Endothelial cell of umbilical vein (primary cell): ENCODE results near the gene DCP2. TPM values are rescaled to one million over a fixed set of nuclear protein-coding genes. Genes with fewer than 3 reads are reported as not detected.

ENCODE experiments used
- BruUV-seq: library from RNA; stranded (reverse); fragments of 400-500 nt; replicated peaks from 2 replicates; lab custom pipeline; 2021; lab: Mats Ljungman, UMichigan
- CTCF ChIA-PET: fragments of 300-600, 350-600 bp; sonication (Branson Sonifier 250); formaldehyde crosslinking; loops from one replicate; lab custom pipeline; 2021; ENCODE audit warnings: antibody characterized with exemption, inconsistent platforms; lab: Charles Lee
- POLR2A ChIA-PET: fragments of 300-600, 350-600 bp; sonication (Branson Sonifier 250); formaldehyde crosslinking; loops from one replicate; lab custom pipeline; 2021; ENCODE audit warnings: antibody characterized with exemption, inconsistent platforms; lab: Charles Lee
- DNase-seq: peaks from one replicate; pipeline ENCODE4 v3.0.0-alpha.2; 2011; ENCODE audit warnings: low read depth, low spot score
- FAIRE-seq: peaks from 2 replicates; lab custom pipeline; 2011; peaks lifted over from hg19 to GRCh38; lab: Jason Lieb, UNC
- H2AFZ ChIP-seq: 2 replicates; pipeline ENCODE4 v1.6.0; 2012; ENCODE audit warnings: low read depth, low read length, control low read depth, inconsistent platforms
- H3K27ac ChIP-seq: 2 replicates; pipeline ENCODE4 v1.5.1; 2011; ENCODE audit warnings: low read depth, mild to moderate bottlenecking, control low read depth, low read length, moderate library complexity; ENCODE audit not compliant: insufficient read depth
- H3K27me3 ChIP-seq, 2 experiments: 2 replicates each; pipeline versions ENCODE4 v1.6.0 to v1.6.1; 2011; ENCODE audit warnings: low read length in 2 of 2, mixed read lengths in 1 of 2; ENCODE audit not compliant: control insufficient read depth in 2 of 2, insufficient read depth in 2 of 2
- H3K36me3 ChIP-seq, 2 experiments: 2 replicates in 1 of 2; 3 replicates in 1 of 2; pipeline ENCODE4 v1.5.1; 2011; ENCODE audit warnings: low read length in 2 of 2, mild to moderate bottlenecking in 1 of 2, moderate library complexity in 1 of 2; ENCODE audit not compliant: control insufficient read depth in 2 of 2, insufficient read depth in 2 of 2; ENCODE audit errors: extremely low read depth in 1 of 2
- H3K4me1 ChIP-seq: 3 replicates; pipeline ENCODE4 v1.5.1; 2011; ENCODE audit warnings: mild to moderate bottlenecking, low read length; ENCODE audit not compliant: control insufficient read depth, insufficient read depth; ENCODE audit errors: extremely low read depth
- H3K4me2 ChIP-seq: 2 replicates; pipeline ENCODE4 v1.6.1; 2011; ENCODE audit warnings: low read length, control low read depth, mixed read lengths; ENCODE audit not compliant: insufficient read depth
- H3K4me3 ChIP-seq, 3 experiments: fragments of 200-600 bp in 1 of 3; sonication (generic), shearing (Covaris generic) in 1 of 3; replicated peaks in 1 of 3; 2 replicates each; pipeline ENCODE4 v1.5.1; 2011 to 2016; ENCODE audit warnings: control low read depth in 3 of 3, low read length in 3 of 3, mild to moderate bottlenecking in 2 of 3, inconsistent platforms in 1 of 3, low read depth in 1 of 3, moderate library complexity in 1 of 3; ENCODE audit not compliant: insufficient read depth in 1 of 3
- H3K79me2 ChIP-seq: 2 replicates; pipeline ENCODE4 v1.6.0; 2012; ENCODE audit warnings: low read length, inconsistent platforms; ENCODE audit not compliant: control insufficient read depth, insufficient read depth
- H3K9ac ChIP-seq: replicated peaks from 2 replicates; pipeline ENCODE3; 2011; ENCODE audit warnings: low read length, control low read depth; ENCODE audit not compliant: insufficient read depth; ENCODE audit errors: extremely low read depth
- H3K9me1 ChIP-seq: replicated peaks from 3 replicates; pipeline ENCODE4 v1.6.0; 2011; ENCODE audit warnings: mild to moderate bottlenecking, low read length; ENCODE audit not compliant: control insufficient read depth, insufficient read depth; ENCODE audit errors: extremely low read depth
- H3K9me3 ChIP-seq: replicated peaks from 2 replicates; pipeline ENCODE4 v1.5.1; 2012; ENCODE audit warnings: low read length, inconsistent platforms; ENCODE audit not compliant: control insufficient read depth, insufficient read depth
- H4K20me1 ChIP-seq: replicated peaks from 2 replicates; pipeline ENCODE3; 2011; ENCODE audit warnings: mild to moderate bottlenecking, low read length; ENCODE audit not compliant: control insufficient read depth, insufficient read depth; ENCODE audit errors: extremely low read depth
- CTCF ChIP-seq, 2 donors: IDR thresholded peaks; 1 replicate in 1 of 2; 2 replicates in 1 of 2; pipeline ENCODE4 v1.5.1; 2011; ENCODE audit warnings: low read length in 2 of 2, mild to moderate bottlenecking in 2 of 2, moderate library complexity in 2 of 2, control low read depth in 1 of 2, inconsistent platforms in 1 of 2, low read depth in 1 of 2; ENCODE audit not compliant: insufficient read depth in 1 of 2; ENCODE audit errors: extremely low read depth in 1 of 2
- EZH2 ChIP-seq: IDR thresholded peaks from 2 replicates; pipeline ENCODE4 v1.6.1; 2012; ENCODE audit warnings: borderline replicate concordance, low read depth, mild to moderate bottlenecking, moderate library complexity, low read length, inconsistent platforms; ENCODE audit not compliant: severe bottlenecking
- FOS ChIP-seq: IDR thresholded peaks from 2 replicates; pipeline ENCODE4 v1.6.1; 2011; ENCODE audit warnings: mild to moderate bottlenecking, low read length, moderate library complexity, borderline replicate concordance; ENCODE audit not compliant: insufficient read depth
- GATA2 ChIP-seq: IDR thresholded peaks from 2 replicates; pipeline ENCODE4 v1.7.0; 2011; ENCODE audit warnings: low read depth, mild to moderate bottlenecking, moderate library complexity, mixed read lengths, low read length; ENCODE audit not compliant: insufficient read length, insufficient read depth
- JUN ChIP-seq: IDR thresholded peaks from 2 replicates; pipeline ENCODE4 v1.6.1; 2011; ENCODE audit warnings: borderline replicate concordance, low read depth; ENCODE audit not compliant: insufficient read length, insufficient read depth
- MAX ChIP-seq: IDR thresholded peaks from 2 replicates; pipeline ENCODE4 v1.6.1; 2011; ENCODE audit not compliant: insufficient read depth, insufficient read length
- MYC ChIP-seq: IDR thresholded peaks from one replicate; pipeline ENCODE4 v1.6.1; 2011; ENCODE audit warnings: mild to moderate bottlenecking, low read depth, low read length
- POLR2A ChIP-seq: IDR thresholded peaks from 2 replicates; pipeline ENCODE4 v1.6.1; 2012; ENCODE audit warnings: low read depth, mild to moderate bottlenecking, control low read depth, low read length
- dilution Hi-C: fragments of 300-500 bp; cut with MboI; formaldehyde crosslinking; loops from one replicate; pipeline ENCODE4 v1.15.0; 2019; ENCODE audit warnings: low sequenced_read_pairs; ENCODE audit not compliant: extremely low pct_ligation_motif_present
- intact Hi-C: fragments of 100-400 bp; cut with micrococcal nuclease; formaldehyde crosslinking; loops from one replicate; pipeline ENCODE4 v1.10.0; 2022
- polyA plus RNA-seq, 4 experiments: library from polyadenylated mRNA; depleted of rRNA in 3 of 4; stranded (reverse) in 3 of 4; unstranded in 1 of 4; fragments of >200 nt; gene quantifications; 2 replicates each; pipeline versions ENCODE4 v1.2.1 to v1.2.3, GENCODE V29; 2011 to 2012; ENCODE audit warnings: missing spikeins in 1 of 4
- total RNA-seq: library from RNA; stranded (reverse); gene quantifications from 2 replicates; pipeline ENCODE4 v1.2.3, GENCODE V29; 2021

DCP2 gene
- total and polyA plus RNA-seq, 2 donors (not counting 3 experiments of a cell fraction or from before 2014, with no cell fraction given): 11.3 to 60.0 TPM

GRCh38 chr5:112951124-112951702 is 25.4 kb upstream of the DCP2 start:
- POLR2A ChIA-PET: no interaction called here
- no peaks in the 10 kb centered on the region for H3K9me1 ChIP-seq
- H3K27me3 ChIP-seq: no peaks in the 10 kb centered on the region
- no peak overlapping the region for H3K27ac ChIP-seq
- CTCF ChIA-PET: no interaction called here
- dilution Hi-C loops: no loop called here
- BruUV-seq: no TSS peak
- H3K9me3 ChIP-seq: no peaks in the 10 kb centered on the region
- no peaks in the 10 kb centered on the region for H3K79me2 ChIP-seq
- H4K20me1 ChIP-seq: no peaks in the 10 kb centered on the region
- no peak overlapping the region for H2AFZ ChIP-seq
- no peak overlapping the region for H3K4me2 ChIP-seq
- no peak for TF ChIP-seq GATA2
- TF ChIP-seq CTCF (IDR thresholded peaks at IDR 0.05; ENCODE audit: extremely low read depth in 1 of 2, insufficient read depth in 1 of 2, low read depth in 1 of 2, low read length in 2 of 2): no peak
- TF ChIP-seq EZH2: no peak
- no peak for TF ChIP-seq JUN
- no peak for TF ChIP-seq POLR2A
- TF ChIP-seq FOS: no peak
- TF ChIP-seq MYC: no peak
- no peak for TF ChIP-seq MAX
- FAIRE-seq (no peak), DNase-seq (no peak)
- no peak overlapping the region for H3K9ac ChIP-seq
- no peaks in the 10 kb centered on the region for H3K4me1 ChIP-seq
- no peaks in the 10 kb centered on the region for H3K36me3 ChIP-seq
- intact Hi-C loops: no loop called here
- H3K4me3 ChIP-seq: no peak overlapping the region
